NCI-H1930 (cell line): ENCODE measurements around the gene FAM13A.

Source experiments
- DNase-seq, 2 experiments: peaks; one replicate each; lab custom pipeline; 2025; lab: John Stamatoyannopoulos, UW

FAM13A gene

GRCh38 chr4:88718098-88718497 lies 338.9 kb downstream of the FAM13A start:
- DNase-seq: no peak

GRCh38 chr4:88713782-88714181 lies 343.2 kb downstream of the FAM13A start:
- no peak for DNase-seq

- no peak for DNase-seq
Measured at GRCh38 chr4:88709989-88710388, 347.0 kb downstream of the FAM13A start.

- DNase-seq: no peak
Measured at GRCh38 chr4:88706574-88706973, 350.4 kb downstream of the FAM13A start.

- no peak for DNase-seq
Measured at GRCh38 chr4:88705805-88706492, 351.0 kb downstream of the FAM13A start.

GRCh38 chr4:88705223-88705622 lies 351.8 kb downstream of the FAM13A start:
- DNase-seq: no peak

- no peak for DNase-seq
Measured at GRCh38 chr4:88702782-88703181, 354.2 kb downstream of the FAM13A start.

GRCh38 chr4:88698519-88698918 lies 358.5 kb downstream of the FAM13A start:
- no peak for DNase-seq

- peak; percentile 20 to 51 for DNase-seq
Measured at GRCh38 chr4:88697588-88698329, 359.2 kb downstream of the FAM13A start, which contains the start of gene NAP1L5. Gene NAP1L5 (minus strand): TSS chr4:88697829. CDS start chr4:88697754, 75 bp downstream.

- DNase-seq: no peak
Measured at GRCh38 chr4:88697141-88697540, 359.8 kb downstream of the FAM13A start.

- no peak for DNase-seq
Measured at GRCh38 chr4:88696630-88697029, 360.4 kb downstream of the FAM13A start.

GRCh38 chr4:88693792-88694191 lies 363.2 kb downstream of the FAM13A start:
- DNase-seq: no peak

GRCh38 chr4:88690355-88690754 lies 366.6 kb downstream of the FAM13A start:
- DNase-seq: no peak

GRCh38 chr4:88681209-88681608 lies 375.8 kb downstream of the FAM13A start:
- DNase-seq: no peak
